Measurements from ENCODE around the gene ADSL.

DNA sequence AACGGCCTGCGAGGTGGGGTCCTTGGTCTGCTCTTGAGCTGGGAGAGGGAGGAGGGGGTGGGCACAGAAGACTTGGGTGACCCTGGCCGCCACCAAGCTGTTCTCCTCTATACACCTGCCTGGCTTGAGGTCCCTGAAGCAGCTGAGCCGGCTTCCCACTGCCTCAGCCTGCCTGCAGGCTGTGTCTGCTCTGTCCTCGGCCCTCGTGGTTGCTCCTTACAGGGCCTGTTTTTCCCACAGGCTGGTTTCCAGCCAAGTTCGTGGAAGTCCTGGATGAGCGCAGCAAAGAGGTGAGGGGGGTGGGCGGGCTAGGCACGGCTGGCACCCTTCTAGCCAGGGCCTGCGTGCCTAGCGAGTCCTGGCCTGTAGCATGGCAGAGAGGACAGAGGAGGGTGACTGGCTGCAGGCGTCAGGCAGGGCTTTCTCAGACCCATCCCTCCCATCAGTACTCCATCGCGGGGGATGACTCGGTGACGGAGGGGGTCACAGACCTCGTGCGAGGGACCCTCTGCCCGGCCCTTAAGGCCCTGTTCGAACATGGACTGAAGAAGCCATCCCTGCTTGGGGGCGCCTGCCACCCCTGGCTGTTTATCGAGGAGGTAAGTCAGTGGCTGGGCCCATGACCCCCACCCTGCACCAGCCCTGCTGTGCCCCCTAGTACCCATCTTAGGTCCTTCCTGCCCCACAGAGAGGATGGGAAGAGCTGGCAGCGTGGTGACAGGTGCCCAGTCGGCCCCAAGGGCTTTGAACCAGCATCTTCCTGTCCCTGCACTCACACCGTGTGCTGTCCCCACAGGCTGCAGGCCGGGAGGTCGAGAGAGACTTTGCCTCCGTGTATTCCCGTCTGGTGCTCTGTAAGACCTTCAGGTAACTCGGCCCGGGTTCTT, 61.8 kb downstream of the ADSL start:
- TF ChIP-seq POLR2AphosphoS5 (IDR thresholded peaks at IDR 0.05; ENCODE audit: low read depth, low read length) (no peak), TEAD4 (IDR thresholded peaks at IDR 0.05; ENCODE audit: borderline replicate concordance, insufficient read depth) (no peak), GABPA (IDR thresholded peaks at IDR 0.05; ENCODE audit: low read depth) (no peak)
- TF ChIP-seq, protein P1, sequence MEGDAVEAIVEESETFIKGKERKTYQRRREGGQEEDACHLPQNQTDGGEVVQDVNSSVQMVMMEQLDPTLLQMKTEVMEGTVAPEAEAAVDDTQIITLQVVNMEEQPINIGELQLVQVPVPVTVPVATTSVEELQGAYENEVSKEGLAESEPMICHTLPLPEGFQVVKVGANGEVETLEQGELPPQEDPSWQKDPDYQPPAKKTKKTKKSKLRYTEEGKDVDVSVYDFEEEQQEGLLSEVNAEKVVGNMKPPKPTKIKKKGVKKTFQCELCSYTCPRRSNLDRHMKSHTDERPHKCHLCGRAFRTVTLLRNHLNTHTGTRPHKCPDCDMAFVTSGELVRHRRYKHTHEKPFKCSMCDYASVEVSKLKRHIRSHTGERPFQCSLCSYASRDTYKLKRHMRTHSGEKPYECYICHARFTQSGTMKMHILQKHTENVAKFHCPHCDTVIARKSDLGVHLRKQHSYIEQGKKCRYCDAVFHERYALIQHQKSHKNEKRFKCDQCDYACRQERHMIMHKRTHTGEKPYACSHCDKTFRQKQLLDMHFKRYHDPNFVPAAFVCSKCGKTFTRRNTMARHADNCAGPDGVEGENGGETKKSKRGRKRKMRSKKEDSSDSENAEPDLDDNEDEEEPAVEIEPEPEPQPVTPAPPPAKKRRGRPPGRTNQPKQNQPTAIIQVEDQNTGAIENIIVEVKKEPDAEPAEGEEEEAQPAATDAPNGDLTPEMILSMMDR (IDR thresholded peaks at IDR 0.05) = no peak

Measured in SK-N-SH (cell line).